Osteocyte (in vitro differentiated cells): ENCODE data around the gene PLG. TPM values are rescaled to one million over a fixed set of nuclear protein-coding genes. Genes with fewer than 3 reads are reported as not detected.
"Not testable (repeated sequence)": the region's sequence is repeated elsewhere in the genome, so short reads cannot be mapped to it uniquely, and the experiment has no call there.

Source experiments
- DNase-seq: peaks from one replicate; pipeline ENCODE4 v3.0.0; 2021; ENCODE audit warnings: mixed read lengths; ENCODE audit not compliant: unreplicated experiment; ENCODE audit errors: extremely low spot score
- H3K27ac Mint-ChIP-seq: one replicate; pipeline ENCODE4 v1.8.0; 2021; ENCODE audit warnings: mild to moderate bottlenecking, mixed read lengths; ENCODE audit not compliant: unreplicated experiment
- H3K27me3 Mint-ChIP-seq: one replicate; pipeline ENCODE4 v1.8.0; 2021; ENCODE audit warnings: mixed read lengths; ENCODE audit not compliant: unreplicated experiment
- H3K36me3 Mint-ChIP-seq: one replicate; pipeline ENCODE4 v1.8.0; 2021; ENCODE audit warnings: mixed read lengths; ENCODE audit not compliant: unreplicated experiment
- H3K4me1 Mint-ChIP-seq: one replicate; pipeline ENCODE4 v1.8.0; 2021; ENCODE audit warnings: mixed read lengths; ENCODE audit not compliant: unreplicated experiment
- H3K4me3 Mint-ChIP-seq: one replicate; pipeline ENCODE4 v1.8.0; 2021; ENCODE audit warnings: mild to moderate bottlenecking, moderate library complexity, mixed read lengths; ENCODE audit not compliant: unreplicated experiment
- H3K9me3 Mint-ChIP-seq: one replicate; pipeline ENCODE4 v1.8.0; 2021; ENCODE audit warnings: mixed read lengths; ENCODE audit not compliant: unreplicated experiment
- CTCF ChIP-seq: fragments of 200-600 bp; sonication (generic); IDR thresholded peaks from 2 replicates; pipeline ENCODE4 v1.5.0; 2021; ENCODE audit warnings: antibody characterized with exemption, mild to moderate bottlenecking, moderate library complexity
- total RNA-seq: library from RNA; stranded (reverse); gene quantifications from 2 replicates; pipeline ENCODE4 v1.2.1, GENCODE V29; 2021

Gene PLG
- total RNA-seq, 1 donor from 2014 or later, result not detected

- Mint-ChIP-seq H3K4me3 (no peak overlapping the region), H3K27me3 (no peaks in the 10 kb centered on the region), H3K9me3 (peaks cover 19% of the 10 kb centered on the region), H3K4me1 (no peaks in the 10 kb centered on the region), H3K27ac (no peak overlapping the region), H3K36me3 (no peaks in the 10 kb centered on the region)
- DNase-seq, result no peak
- TF ChIP-seq CTCF, result no peak
Observed at GRCh38 chr6:160692369-160692959, 9.6 kb upstream of the PLG start.

DNA sequence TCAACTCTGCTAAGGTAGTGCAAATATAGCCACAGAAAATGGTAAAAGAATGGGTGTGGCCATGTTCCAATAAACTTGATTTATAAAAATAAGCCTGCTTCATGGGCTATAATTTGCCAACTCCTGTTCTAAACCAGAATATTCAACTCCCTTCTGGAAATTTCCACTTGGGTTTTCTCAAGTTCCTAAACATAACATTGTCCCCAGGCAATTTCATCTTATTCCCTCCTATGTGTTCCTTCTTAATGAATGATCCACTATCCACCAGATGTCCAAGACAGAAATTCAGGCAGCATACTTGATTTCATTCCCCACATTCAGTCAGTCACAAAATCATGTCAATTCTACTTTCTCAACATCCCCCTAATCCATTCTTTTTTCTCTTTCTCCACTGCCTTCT lies 7.0 kb upstream of the PLG start:
- H3K9me3 Mint-ChIP-seq, result peaks cover 22% of the 10 kb centered on the region
- H3K27ac Mint-ChIP-seq, H3K27me3 Mint-ChIP-seq: not testable (repeated sequence)

GRCh38 chr6:160695622-160696021 lies 6.4 kb upstream of the PLG start:
- peaks cover 22% of the 10 kb centered on the region for H3K9me3 Mint-ChIP-seq
- not testable (repeated sequence) for H3K27ac Mint-ChIP-seq, H3K4me3 Mint-ChIP-seq, H3K27me3 Mint-ChIP-seq, H3K36me3 Mint-ChIP-seq, H3K4me1 Mint-ChIP-seq, DNase-seq

More for the DNA sequence above, 7.0 kb upstream of the PLG start:
- not testable (repeated sequence) for H3K36me3 Mint-ChIP-seq, H3K4me1 Mint-ChIP-seq, DNase-seq, H3K4me3 Mint-ChIP-seq

DNA sequence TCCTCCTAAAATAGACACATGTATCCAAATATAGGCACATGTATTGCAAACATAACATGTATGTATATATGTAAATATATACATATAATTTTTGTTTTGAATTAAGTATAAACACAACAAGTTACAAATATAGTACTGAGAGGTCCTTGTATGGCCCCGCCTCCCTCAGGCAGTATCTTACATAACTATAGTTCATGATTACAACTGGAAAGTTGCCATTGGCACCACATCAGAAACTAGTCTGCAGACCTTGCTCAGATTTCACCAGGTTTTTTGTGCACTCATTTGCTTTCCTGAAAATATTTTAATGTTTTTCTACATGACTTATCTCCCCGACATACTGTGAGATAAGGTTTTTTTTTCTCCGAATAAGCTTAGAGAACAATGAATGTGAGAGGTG lies 5.2 kb upstream of the PLG start:
- not testable (repeated sequence) for H3K27ac Mint-ChIP-seq, H3K4me1 Mint-ChIP-seq, H3K4me3 Mint-ChIP-seq, H3K36me3 Mint-ChIP-seq, H3K27me3 Mint-ChIP-seq, DNase-seq
- H3K9me3 Mint-ChIP-seq, result peaks cover 17% of the 10 kb centered on the region

GRCh38 chr6:160697826-160698225 lies 4.2 kb upstream of the PLG start:
- Mint-ChIP-seq H3K9me3 (peaks cover 17% of the 10 kb centered on the region), H3K27me3 (no peaks in the 10 kb centered on the region), H3K4me1 (no peaks in the 10 kb centered on the region), H3K36me3 (no peaks in the 10 kb centered on the region), H3K27ac (no peak overlapping the region), H3K4me3 (no peak overlapping the region)
- TF ChIP-seq CTCF, result no peak
- no peak for DNase-seq

- not testable (repeated sequence) for H3K4me3 Mint-ChIP-seq, H3K4me1 Mint-ChIP-seq, H3K9me3 Mint-ChIP-seq, H3K27me3 Mint-ChIP-seq, H3K36me3 Mint-ChIP-seq, DNase-seq, H3K27ac Mint-ChIP-seq
Observed at GRCh38 chr6:160704688-160705087, 2.6 kb downstream of the PLG start.

DNA sequence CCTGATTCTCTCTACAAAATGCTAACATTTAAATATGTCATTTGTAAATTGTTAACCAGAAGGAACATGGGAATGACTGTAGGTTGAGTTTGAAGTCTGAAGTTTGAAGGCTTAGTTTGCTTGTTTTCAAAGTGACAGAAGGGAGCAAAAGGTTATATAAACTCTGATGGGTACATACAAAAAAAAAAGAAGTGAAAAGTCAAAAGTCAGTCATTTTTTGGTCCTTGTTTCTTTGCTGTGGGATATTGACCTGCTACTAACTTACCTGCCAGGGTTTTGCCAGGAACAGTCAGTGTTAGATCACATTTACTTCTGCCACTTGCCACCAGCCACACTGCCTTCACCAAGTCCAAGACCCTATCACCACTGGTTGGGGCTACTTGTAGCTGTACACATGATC lies 6.9 kb downstream of the PLG start:
- H3K27me3 Mint-ChIP-seq, H3K4me1 Mint-ChIP-seq, H3K4me3 Mint-ChIP-seq, H3K9me3 Mint-ChIP-seq, H3K36me3 Mint-ChIP-seq, DNase-seq, H3K27ac Mint-ChIP-seq: not testable (repeated sequence)
